Liver (tissue), 9 donors: ENCODE results near the gene SPI1. TPM values are rescaled to one million over a fixed set of nuclear protein-coding genes. Genes with fewer than 3 reads are reported as not detected.

Experiments
- DNase-seq: peaks from one replicate; pipeline ENCODE4 v3.0.0-alpha.2; 2017; ENCODE audit warnings: low spot score
- H3K27ac ChIP-seq, 2 donors: one replicate each; pipeline ENCODE4 v1.7.0; 2013; ENCODE audit warnings: inconsistent platforms in 2 of 2, low read length in 2 of 2, control low read depth in 1 of 2, low read depth in 1 of 2, mild to moderate bottlenecking in 1 of 2
- H3K27me3 ChIP-seq, 4 donors: one replicate each; pipeline versions ENCODE4 v1.6.1 to v1.7.0; 2013; ENCODE audit warnings: low read length in 3 of 4, inconsistent platforms in 1 of 4, mild to moderate bottlenecking in 1 of 4, moderate library complexity in 1 of 4; ENCODE audit not compliant: control insufficient read depth in 4 of 4, insufficient read depth in 4 of 4
- H3K36me3 ChIP-seq, 4 donors: one replicate each; pipeline versions ENCODE4 v1.6.1 to v1.7.0; 2013; ENCODE audit warnings: low read length in 3 of 4, mild to moderate bottlenecking in 3 of 4, low read depth in 1 of 4, moderate library complexity in 1 of 4; ENCODE audit not compliant: control insufficient read depth in 4 of 4, insufficient read depth in 3 of 4
- H3K4me1 ChIP-seq, 4 donors: one replicate each; pipeline versions ENCODE4 v1.6.1 to v1.7.0; 2013; ENCODE audit warnings: low read length in 3 of 4, mild to moderate bottlenecking in 3 of 4, moderate library complexity in 1 of 4; ENCODE audit not compliant: control insufficient read depth in 4 of 4, insufficient read depth in 4 of 4
- H3K4me3 ChIP-seq, 3 donors: one replicate each; pipeline versions ENCODE4 v1.6.1 to v1.7.0; 2013; ENCODE audit warnings: low read length in 3 of 3, control low read depth in 1 of 3, low read depth in 1 of 3, mild to moderate bottlenecking in 1 of 3
- H3K9ac ChIP-seq, 2 donors: one replicate each; pipeline ENCODE4 v1.7.0; 2013; ENCODE audit warnings: low read length in 2 of 2, mild to moderate bottlenecking in 2 of 2, moderate library complexity in 2 of 2, control low read depth in 1 of 2, low read depth in 1 of 2
- H3K9me3 ChIP-seq, 4 donors: one replicate each; pipeline versions ENCODE4 v1.6.1 to v1.7.0; 2013; ENCODE audit warnings: low read length in 3 of 4; ENCODE audit not compliant: control insufficient read depth in 4 of 4
- EGR1 ChIP-seq, 2 donors: IDR thresholded peaks; 2 replicates each; pipeline ENCODE4 v1.6.1; 2016 to 2018; ENCODE audit warnings: antibody characterized with exemption in 2 of 2, low read depth in 2 of 2
- FOXA1 ChIP-seq: IDR thresholded peaks from 2 replicates; pipeline ENCODE4 v1.6.1; 2016; ENCODE audit warnings: antibody characterized with exemption
- FOXA2 ChIP-seq: IDR thresholded peaks from 2 replicates; pipeline ENCODE4 v1.6.1; 2016; ENCODE audit warnings: antibody characterized with exemption
- GABPA ChIP-seq, 2 donors: IDR thresholded peaks in 1 of 2; conservative IDR thresholded peaks in 1 of 2; 2 replicates each; pipeline ENCODE4 v1.6.1; 2016; ENCODE audit warnings: antibody characterized with exemption in 2 of 2, mild to moderate bottlenecking in 1 of 2, moderate library complexity in 1 of 2
- HNF4A ChIP-seq, 2 donors: conservative IDR thresholded peaks; 2 replicates each; pipeline ENCODE4 v1.6.1; 2016; ENCODE audit warnings: antibody characterized with exemption in 2 of 2, mild to moderate bottlenecking in 2 of 2
- HNF4G ChIP-seq: IDR thresholded peaks from 2 replicates; pipeline ENCODE4 v1.6.1; 2016; ENCODE audit warnings: antibody characterized with exemption
- JUND ChIP-seq, 2 donors: IDR thresholded peaks; 2 replicates each; pipeline ENCODE4 v1.6.1; 2016; ENCODE audit warnings: antibody characterized with exemption in 2 of 2
- NR2F2 ChIP-seq: IDR thresholded peaks from 2 replicates; pipeline ENCODE4 v1.6.1; 2016; ENCODE audit warnings: antibody characterized with exemption
- RAD21 ChIP-seq, 2 donors: IDR thresholded peaks; 2 replicates each; pipeline ENCODE4 v1.6.1; 2016; ENCODE audit warnings: antibody characterized with exemption in 2 of 2, mild to moderate bottlenecking in 2 of 2
- SP1 ChIP-seq: IDR thresholded peaks from 2 replicates; pipeline ENCODE4 v1.6.1; 2018; ENCODE audit warnings: antibody characterized with exemption, mild to moderate bottlenecking
- TAF1 ChIP-seq: conservative IDR thresholded peaks from 2 replicates; pipeline ENCODE4 v1.6.1; 2016; ENCODE audit warnings: antibody characterized with exemption, mild to moderate bottlenecking
- WGBS: extraction: QIAGEN DNeasy Blood & Tissue Kit; methylation state at CpG from one replicate; pipeline ENCODE4 v1.1.7; 2013; 5-methylcytosine and 5-hydroxymethylcytosine counted together
- polyA plus RNA-seq, 2 donors: library from polyadenylated mRNA; stranded (reverse) in 1 of 2; unstranded in 1 of 2; fragments of 200-250 nt in 1 of 2; fragments of >200 nt in 1 of 2; fragmentation: Nextera tagmentation in 1 of 2; extraction: Ambion mirVana in 1 of 2; gene quantifications; one replicate each; pipeline versions ENCODE4 v1.2.1 to v1.2.3, GENCODE V29; 2013 to 2015
- total RNA-seq, 2 donors: library from RNA; depleted of rRNA; stranded (reverse); fragments of >200 nt; gene quantifications; one replicate each; pipeline ENCODE4 v1.2.3, GENCODE V29; 2014
- TF ChIP-seq, protein P1 (sequence below): IDR thresholded peaks from 2 replicates; pipeline ENCODE4 v1.6.1; 2016; ENCODE audit warnings: antibody characterized with exemption
- TF ChIP-seq, protein P2 (sequence below): IDR thresholded peaks from 2 replicates; pipeline ENCODE4 v1.6.1; 2016; ENCODE audit warnings: antibody characterized with exemption, mild to moderate bottlenecking
- TF ChIP-seq, protein P3 (sequence below): fragments of 150-350 bp; IDR thresholded peaks from 2 replicates; pipeline ENCODE4 v1.5.1; 2017; ENCODE audit warnings: improper control_type of control experiment, low read depth, low read length; ENCODE audit not compliant: missing input control
- donor health status: healthy.
- donor health status: healthy.
- donor health status: healthy.
- donor health status: healthy.
- donor health status: healthy.

SPI1 gene
- total and polyA plus RNA-seq, 4 donors, result 2.3 to 14.4 (median 13.3) TPM

DNA sequence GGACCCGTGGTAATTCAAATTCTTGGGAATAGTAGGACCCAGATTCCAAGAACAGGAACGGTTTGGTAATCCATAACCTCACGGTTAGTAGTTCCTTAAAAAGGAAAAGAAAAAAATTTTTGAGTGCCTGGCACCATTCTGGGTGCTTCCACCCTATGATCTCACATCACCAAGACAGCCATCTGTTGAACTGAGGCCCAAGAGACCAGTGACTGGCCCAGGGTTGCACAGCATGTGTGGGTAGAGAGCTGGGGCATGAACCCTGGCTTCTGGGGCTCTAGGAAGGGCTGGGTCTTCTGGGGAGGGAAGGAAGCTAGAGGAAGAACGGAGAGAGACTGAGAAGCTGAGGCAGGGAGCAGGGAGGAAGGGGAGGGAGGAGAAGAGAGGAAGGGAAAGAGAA, 4.7 kb upstream of the SPI1 start (continued):
- no peak for TF ChIP-seq HNF4G
- TF ChIP-seq GABPA (IDR thresholded peaks at IDR 0.05 in 1 of 2, conservative IDR thresholded peaks at IDR 0.05 in 1 of 2), result no peak
- TF ChIP-seq FOXA2, result no peak
- no peak for TF ChIP-seq SP1

DNA sequence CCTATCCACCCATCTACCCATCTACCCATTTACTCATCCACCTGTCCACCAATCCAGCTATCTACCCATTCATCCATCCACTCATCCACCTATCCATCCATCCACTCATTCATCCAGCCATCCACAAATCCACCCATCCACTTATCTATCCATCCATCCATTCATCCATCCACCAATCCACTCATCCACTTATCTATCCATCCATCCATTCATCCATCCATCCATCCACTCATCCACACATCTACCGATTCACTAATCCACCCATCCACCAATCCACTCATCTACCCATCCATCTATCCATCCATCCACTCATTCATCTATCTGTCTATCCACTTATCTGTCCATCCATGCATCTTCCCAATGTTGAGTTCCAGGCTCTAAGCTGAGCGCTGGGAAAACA, 1.7 kb upstream of the SPI1 start:
- no peak for DNase-seq
- Histone ChIP-seq H3K27me3 (no peaks in the 10 kb centered on the region), H3K4me3 (no peak overlapping the region), H3K4me1 (peaks cover 0 to 3% (median 1%) of the 10 kb centered on the region in 4 donors), H3K27ac (no peak overlapping the region), H3K9ac (no peak overlapping the region), H3K36me3 (no peaks in the 10 kb centered on the region), H3K9me3 (no peaks in the 10 kb centered on the region)
- TF ChIP-seq FOXA1 (no peak), TAF1 (no peak), EGR1 (IDR thresholded peaks at IDR 0.05; ENCODE audit: low read depth in 2 of 2) (no peak), SP1 (no peak), JUND (IDR thresholded peaks at IDR 0.05) (no peak), HNF4A (conservative IDR thresholded peaks at IDR 0.05) (no peak), FOXA2 (no peak)
- TF ChIP-seq, protein P1, sequence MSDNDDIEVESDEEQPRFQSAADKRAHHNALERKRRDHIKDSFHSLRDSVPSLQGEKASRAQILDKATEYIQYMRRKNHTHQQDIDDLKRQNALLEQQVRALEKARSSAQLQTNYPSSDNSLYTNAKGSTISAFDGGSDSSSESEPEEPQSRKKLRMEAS, result no peak
- TF ChIP-seq, protein P2, sequence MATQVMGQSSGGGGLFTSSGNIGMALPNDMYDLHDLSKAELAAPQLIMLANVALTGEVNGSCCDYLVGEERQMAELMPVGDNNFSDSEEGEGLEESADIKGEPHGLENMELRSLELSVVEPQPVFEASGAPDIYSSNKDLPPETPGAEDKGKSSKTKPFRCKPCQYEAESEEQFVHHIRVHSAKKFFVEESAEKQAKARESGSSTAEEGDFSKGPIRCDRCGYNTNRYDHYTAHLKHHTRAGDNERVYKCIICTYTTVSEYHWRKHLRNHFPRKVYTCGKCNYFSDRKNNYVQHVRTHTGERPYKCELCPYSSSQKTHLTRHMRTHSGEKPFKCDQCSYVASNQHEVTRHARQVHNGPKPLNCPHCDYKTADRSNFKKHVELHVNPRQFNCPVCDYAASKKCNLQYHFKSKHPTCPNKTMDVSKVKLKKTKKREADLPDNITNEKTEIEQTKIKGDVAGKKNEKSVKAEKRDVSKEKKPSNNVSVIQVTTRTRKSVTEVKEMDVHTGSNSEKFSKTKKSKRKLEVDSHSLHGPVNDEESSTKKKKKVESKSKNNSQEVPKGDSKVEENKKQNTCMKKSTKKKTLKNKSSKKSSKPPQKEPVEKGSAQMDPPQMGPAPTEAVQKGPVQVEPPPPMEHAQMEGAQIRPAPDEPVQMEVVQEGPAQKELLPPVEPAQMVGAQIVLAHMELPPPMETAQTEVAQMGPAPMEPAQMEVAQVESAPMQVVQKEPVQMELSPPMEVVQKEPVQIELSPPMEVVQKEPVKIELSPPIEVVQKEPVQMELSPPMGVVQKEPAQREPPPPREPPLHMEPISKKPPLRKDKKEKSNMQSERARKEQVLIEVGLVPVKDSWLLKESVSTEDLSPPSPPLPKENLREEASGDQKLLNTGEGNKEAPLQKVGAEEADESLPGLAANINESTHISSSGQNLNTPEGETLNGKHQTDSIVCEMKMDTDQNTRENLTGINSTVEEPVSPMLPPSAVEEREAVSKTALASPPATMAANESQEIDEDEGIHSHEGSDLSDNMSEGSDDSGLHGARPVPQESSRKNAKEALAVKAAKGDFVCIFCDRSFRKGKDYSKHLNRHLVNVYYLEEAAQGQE, result no peak
- WGBS, result 97% methylated on average over 2 of the region's 2 CpGs

DNA sequence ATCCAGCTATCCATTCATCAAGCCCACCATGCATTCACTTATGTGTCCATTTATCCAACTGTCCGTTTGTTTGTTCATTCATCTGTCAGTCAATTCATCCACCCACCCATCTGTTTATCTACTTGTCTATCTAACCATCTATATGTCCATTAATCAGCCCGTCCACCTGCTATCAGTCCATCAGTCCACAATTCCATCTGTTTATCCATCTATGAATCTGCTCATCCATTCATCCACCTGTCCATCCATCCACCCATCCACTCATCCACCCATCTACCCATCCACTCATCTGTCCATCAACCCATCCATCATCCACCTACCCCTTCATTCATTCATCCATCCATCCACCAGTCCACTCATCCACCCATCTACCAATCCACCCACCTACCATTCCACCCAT, 970 bp upstream of the SPI1 start:
- no peak for DNase-seq
- H3K4me1 ChIP-seq, result peaks cover 0 to 3% (median 2%) of the 10 kb centered on the region in 4 donors
- H3K9ac ChIP-seq, result no peak overlapping the region
- no peak overlapping the region for H3K27ac ChIP-seq
- no peaks in the 10 kb centered on the region for H3K36me3 ChIP-seq
- no peaks in the 10 kb centered on the region for H3K9me3 ChIP-seq
- TF ChIP-seq RAD21 (IDR thresholded peaks at IDR 0.05), result no peak
- no peak for TF ChIP-seq SP1
- TF ChIP-seq, protein P3, sequence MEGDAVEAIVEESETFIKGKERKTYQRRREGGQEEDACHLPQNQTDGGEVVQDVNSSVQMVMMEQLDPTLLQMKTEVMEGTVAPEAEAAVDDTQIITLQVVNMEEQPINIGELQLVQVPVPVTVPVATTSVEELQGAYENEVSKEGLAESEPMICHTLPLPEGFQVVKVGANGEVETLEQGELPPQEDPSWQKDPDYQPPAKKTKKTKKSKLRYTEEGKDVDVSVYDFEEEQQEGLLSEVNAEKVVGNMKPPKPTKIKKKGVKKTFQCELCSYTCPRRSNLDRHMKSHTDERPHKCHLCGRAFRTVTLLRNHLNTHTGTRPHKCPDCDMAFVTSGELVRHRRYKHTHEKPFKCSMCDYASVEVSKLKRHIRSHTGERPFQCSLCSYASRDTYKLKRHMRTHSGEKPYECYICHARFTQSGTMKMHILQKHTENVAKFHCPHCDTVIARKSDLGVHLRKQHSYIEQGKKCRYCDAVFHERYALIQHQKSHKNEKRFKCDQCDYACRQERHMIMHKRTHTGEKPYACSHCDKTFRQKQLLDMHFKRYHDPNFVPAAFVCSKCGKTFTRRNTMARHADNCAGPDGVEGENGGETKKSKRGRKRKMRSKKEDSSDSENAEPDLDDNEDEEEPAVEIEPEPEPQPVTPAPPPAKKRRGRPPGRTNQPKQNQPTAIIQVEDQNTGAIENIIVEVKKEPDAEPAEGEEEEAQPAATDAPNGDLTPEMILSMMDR, result no peak
- no peak for TF ChIP-seq GABPA (IDR thresholded peaks at IDR 0.05 in 1 of 2, conservative IDR thresholded peaks at IDR 0.05 in 1 of 2)
- no peak for TF ChIP-seq NR2F2
- TF ChIP-seq, protein P2, result no peak
- no peak for TF ChIP-seq HNF4A (conservative IDR thresholded peaks at IDR 0.05)
- TF ChIP-seq FOXA1, result no peak
- TF ChIP-seq TAF1, result no peak
- WGBS, result 89% methylated on average over 2 of the region's 2 CpGs
- H3K27me3 ChIP-seq, result no peaks in the 10 kb centered on the region
- H3K4me3 ChIP-seq, result no peak overlapping the region
